Heart left ventricle (tissue), 13 donors: ENCODE data around the gene PNISR.

Experiments used
- POLR2A ChIP-seq, 2 donors: fragments of 450-650 bp; IDR thresholded peaks; one replicate each; pipeline ENCODE4 v1.6.1; 2017; ENCODE audit warnings: antibody characterized with exemption in 2 of 2, mild to moderate bottlenecking in 2 of 2, moderate library complexity in 2 of 2
- TF ChIP-seq, protein P1 (sequence below), 12 donors: fragments of 200-600 bp; sonication (generic) in 4 of 12; IDR thresholded peaks; one replicate each; pipeline versions ENCODE4 v1.5.0 to v1.8.0; 2018 to 2022; ENCODE audit warnings: antibody characterized with exemption in 12 of 12, mild to moderate bottlenecking in 5 of 12
- donor health status: ischemic (EF 13 %, LVEDD 7.1; RV severe dilation, severe dysfunction).
- donor health status: DM: no; HTN: yes; CAD: no.
- donor health status: DM: no; HTN: no; CAD: no.
- donor health status: ischemic (EF 25% LVEDD 6.9; RV normal size, moderate dysfunction).
- donor health status: ischemic (EF 25% LVEDD 5.7; RV mildly dilated, moderate dysfunction).
- donor health status: ischemic (EF 35%, LVEDD 5.7; RV mildly dilated, moderate dysfunction).
- donor health status: nonischemic (EF 11% LVEDD 7.7; RV severe dilation, severe dysfunction).
- donor health status: DM: yes; HTN: yes; CAD: no.
- donor health status: PGD.
- donor health status: ischemic (EF 29% LVEDD 5.4; RV normal size, mild dysfunction).
- donor health status: nonischemic (EF 23%, LVEDD 6.1; RV moderate dilation, normal function).

GRCh38 chr6:99426451-99426757 is 1.3 kb upstream of the PNISR start:
- TF ChIP-seq, protein P1, sequence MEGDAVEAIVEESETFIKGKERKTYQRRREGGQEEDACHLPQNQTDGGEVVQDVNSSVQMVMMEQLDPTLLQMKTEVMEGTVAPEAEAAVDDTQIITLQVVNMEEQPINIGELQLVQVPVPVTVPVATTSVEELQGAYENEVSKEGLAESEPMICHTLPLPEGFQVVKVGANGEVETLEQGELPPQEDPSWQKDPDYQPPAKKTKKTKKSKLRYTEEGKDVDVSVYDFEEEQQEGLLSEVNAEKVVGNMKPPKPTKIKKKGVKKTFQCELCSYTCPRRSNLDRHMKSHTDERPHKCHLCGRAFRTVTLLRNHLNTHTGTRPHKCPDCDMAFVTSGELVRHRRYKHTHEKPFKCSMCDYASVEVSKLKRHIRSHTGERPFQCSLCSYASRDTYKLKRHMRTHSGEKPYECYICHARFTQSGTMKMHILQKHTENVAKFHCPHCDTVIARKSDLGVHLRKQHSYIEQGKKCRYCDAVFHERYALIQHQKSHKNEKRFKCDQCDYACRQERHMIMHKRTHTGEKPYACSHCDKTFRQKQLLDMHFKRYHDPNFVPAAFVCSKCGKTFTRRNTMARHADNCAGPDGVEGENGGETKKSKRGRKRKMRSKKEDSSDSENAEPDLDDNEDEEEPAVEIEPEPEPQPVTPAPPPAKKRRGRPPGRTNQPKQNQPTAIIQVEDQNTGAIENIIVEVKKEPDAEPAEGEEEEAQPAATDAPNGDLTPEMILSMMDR (IDR thresholded peaks at IDR 0.05) = no peak
- no peak for TF ChIP-seq POLR2A (IDR thresholded peaks at IDR 0.05)
